HG02759 (cell line): Measurements from ENCODE around the gene EDARADD.
A peak's percentile ranks its signal among the peaks of the same experiment; 100 is the strongest.

Experiments used
- ATAC-seq: cut with Tn5 transposase; IDR thresholded peaks from one replicate; pipeline ENCODE4 v1.9.1; 2021; ENCODE audit warnings: mild to moderate bottlenecking, moderate library complexity; ENCODE audit not compliant: unreplicated experiment

EDARADD gene

DNA sequence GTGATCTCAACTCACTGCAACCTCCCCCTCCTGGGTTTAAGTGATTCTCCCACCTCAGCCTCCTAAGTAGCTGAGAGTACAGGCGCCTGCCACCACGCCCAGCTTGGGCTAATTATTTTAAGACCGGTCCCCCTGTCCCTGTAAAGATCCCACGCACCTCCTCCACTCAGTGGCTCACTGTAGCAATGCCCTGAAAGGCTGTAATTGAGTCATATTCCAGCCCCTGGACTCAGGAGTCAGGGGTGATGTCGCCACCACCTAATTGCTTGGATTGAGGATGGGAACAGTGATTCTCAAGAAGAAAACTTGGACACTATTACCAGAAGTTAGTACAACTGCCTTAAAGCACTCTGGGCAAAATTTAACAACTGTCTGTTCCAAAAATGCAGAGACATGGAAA lies 3.1 kb upstream of the EDARADD start:
- ATAC-seq, result no peak

DNA sequence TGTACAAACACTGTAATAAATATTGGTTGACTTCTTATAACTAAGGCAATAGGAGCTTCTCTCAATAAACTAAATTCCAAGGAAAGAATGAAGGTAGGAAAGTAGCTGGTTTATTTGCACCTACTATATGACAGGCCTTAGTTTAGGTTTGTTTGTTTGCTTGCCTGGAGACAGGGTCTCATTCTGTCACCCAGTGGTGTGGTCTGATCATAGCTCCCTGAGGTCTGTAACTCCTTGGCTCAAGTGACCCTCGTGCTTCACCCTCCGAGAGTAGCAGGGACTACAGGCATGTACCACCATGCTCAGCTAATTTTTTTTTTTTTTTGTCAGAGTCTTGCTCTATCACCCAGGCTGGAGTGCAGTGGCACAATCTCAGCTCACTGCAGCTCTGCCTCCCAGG lies 1.9 kb upstream of the EDARADD start:
- no peak for ATAC-seq

DNA sequence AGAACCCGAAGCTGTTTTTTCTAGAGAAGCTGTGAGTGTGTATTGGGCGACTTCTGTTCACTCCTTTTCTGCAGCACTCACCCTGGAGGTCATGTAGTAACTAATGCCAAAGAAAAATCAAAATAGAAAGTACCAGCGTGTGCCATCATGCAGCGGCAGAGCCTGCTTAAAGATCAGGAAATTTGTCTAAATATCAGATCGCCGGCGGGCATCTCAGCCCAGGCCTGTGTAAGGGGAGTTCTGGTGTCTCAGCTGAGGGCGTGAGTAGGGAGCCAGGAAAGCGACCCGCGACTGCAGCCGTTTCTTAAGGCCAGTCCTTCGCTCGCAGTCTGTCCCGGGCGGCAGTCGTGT lies 768 bp downstream of the EDARADD start:
- ATAC-seq, result peak; percentile 24

DNA sequence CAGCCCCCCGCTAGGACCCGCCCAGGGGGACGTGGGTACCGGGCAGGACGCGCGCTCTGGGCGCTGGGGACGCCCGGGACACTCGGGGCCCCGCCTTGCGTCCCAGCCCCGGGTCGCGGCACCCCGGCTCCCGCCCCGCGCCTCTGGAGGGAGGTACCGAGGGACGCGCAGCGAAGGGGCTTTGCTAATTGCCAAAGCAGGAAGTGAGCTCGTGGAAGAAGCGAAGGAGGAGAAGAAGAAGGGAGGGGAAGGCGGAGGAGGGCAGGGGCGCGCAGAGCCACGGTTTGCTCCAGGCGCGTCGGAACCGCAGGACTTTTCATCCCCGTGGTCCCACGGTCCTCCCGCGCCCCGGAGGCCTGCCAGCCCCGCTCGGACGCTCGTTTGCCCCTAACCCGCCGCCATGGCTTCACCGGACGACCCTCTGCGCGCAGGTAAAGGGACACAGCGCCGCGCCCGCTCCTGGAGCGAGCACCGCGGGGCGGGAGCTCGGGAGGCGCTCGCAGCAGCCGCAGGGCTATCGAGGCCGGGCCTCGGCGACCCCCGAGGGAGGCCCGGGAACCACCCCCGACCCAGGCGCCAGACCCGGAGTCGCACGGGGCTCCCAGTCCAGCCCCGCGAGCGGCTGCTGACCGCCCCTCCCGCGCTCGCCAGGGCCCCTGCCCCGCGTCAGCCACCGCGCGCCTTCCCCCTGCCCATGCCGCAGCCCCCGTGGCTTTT lies 1.3 kb downstream of the EDARADD start:
- ATAC-seq, result peak; percentile 82

DNA sequence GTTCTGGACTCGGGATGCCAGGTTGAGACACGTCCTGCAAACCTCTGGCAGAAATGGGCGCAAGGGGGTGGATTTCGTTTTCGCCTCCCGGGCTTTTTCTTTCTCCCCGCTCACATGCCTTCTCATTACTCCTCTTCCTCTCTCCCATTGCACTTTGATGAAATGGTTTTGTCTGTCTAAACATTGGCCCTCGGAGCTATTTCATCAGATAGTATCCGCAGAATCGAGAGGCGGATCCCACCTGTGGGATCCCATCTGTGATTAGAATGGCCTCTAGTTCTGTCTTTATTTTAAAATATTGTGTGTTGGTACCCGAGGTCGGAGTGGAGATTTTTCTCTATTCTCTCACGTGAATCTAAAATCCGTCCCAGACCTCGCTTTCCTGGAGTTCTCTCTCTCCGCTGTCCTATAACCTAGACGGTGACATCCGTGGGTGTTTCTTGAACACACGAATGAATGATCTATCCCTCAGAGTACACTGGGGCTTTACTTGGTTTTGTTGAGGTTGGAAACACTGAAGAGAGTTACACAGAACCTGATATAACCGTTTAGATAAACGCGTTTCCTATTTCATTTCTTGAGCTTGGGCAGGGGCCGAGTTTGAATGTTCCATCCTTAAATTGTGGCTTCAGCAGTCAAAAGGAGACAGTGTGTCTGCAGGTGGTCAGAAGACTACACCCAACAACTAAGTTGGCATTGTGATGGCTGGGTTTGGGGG lies 2.0 kb downstream of the EDARADD start:
- ATAC-seq, result no peak

DNA sequence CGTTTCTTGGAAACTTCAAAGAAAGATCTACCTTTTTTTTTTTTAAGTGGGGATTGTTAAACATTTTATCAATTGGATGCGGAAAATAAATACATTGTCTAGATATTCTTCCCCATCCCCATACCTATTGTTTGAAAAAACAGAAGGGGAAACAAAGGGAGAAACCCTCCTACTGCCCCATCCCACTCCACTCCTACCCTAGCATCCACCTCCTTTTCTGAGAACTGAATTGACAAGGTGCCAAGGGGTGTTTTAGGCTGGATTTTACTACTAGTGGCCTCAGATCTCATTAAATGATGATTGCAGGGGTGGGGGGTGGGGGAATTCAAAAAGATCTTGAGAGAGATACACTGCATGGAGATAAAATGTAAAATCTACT lies 2.6 kb downstream of the EDARADD start:
- ATAC-seq, result no peak

DNA sequence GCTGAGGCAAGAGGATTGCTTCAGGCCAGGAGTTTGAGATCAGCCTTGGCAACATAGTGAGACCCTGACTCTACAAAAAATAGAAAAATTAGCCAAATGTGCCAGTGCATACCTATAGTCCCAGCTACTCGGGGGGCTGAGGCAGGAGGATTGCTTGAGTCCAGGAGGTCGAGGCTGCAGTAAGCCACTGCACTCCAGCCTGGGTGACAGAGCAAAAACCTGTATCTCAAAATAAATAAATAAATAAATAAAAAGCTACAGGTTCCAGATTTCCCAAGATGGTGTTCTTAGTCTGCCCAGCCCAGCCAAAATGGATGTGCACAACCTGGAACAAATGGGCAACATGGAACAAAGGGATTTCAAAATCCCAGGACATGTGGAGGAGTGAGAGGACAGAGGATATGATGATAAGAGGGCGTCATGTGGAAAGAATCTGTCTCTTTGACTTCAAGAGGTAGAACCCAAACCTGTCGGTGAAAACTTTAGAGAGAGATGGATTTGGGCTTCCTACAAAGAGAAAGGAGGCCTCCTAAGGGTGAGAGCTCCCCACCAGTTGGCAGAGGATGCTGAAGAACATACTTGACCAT lies 3.2 kb downstream of the EDARADD start:
- ATAC-seq, result no peak

DNA sequence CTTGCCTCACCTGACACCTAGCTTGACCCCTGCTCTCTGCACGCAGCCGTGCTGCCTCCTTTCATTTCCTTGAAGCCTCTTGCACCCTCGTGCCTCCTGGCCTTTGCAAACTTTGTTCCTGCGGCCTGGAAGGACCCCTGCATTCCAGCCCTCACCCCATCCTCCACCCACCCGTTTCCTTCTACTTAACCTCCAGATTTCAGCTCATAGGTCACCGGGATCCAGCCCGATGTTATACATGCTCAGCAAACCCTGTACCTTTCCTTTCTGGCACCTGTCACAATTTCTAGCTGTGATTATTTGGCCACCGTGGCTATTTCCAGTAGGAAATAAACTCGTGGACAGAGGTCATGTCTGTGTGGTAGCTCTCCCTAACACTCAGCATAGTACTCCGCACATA lies 4.5 kb downstream of the EDARADD start:
- ATAC-seq, result no peak

DNA sequence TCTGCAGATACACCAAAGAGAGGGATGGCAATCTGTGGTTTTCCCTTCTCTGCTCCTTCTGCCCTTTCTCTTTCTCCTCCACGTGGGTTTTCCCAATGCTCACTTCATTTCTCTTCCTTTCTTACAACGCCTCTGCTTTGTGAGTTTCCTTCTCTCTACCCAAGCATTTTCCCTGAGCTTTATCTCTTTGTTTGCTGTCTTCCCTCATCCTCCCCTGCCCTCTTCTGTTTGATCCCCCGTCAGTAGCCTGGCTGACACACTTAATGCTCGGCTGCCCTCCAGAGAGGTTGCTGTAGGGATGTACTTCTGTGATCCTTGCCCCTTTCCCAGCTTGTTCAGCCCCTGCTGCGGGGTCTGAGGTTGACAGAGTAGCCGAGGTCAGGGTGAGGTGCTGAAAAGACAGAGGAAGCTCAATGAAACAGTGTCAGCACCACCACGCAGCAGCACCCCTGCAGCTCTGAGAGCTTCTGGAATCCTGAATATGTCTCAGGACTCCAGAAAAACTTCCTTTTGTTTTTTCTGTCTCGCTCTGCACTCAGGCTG lies 6.0 kb downstream of the EDARADD start:
- no peak for ATAC-seq

DNA sequence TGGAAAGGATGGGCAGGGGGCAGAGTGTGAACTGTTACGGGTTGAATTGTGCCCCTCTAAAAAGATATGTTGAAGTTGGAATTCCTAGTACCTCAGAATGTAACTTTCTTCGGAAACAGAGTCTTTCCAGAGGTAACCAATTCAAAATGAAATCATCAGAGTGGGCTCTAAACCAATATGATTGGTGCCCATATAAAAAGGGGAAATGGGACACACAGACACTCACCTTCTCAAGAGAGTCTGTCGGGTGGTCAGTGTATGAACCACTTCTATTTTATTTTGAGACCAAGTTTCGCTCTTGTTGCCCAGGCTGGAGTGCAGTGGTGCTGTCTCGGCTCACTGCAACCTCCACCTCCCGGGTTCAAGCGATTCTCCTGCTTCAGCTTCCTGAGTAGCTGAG lies 7.6 kb downstream of the EDARADD start:
- ATAC-seq, result no peak

DNA sequence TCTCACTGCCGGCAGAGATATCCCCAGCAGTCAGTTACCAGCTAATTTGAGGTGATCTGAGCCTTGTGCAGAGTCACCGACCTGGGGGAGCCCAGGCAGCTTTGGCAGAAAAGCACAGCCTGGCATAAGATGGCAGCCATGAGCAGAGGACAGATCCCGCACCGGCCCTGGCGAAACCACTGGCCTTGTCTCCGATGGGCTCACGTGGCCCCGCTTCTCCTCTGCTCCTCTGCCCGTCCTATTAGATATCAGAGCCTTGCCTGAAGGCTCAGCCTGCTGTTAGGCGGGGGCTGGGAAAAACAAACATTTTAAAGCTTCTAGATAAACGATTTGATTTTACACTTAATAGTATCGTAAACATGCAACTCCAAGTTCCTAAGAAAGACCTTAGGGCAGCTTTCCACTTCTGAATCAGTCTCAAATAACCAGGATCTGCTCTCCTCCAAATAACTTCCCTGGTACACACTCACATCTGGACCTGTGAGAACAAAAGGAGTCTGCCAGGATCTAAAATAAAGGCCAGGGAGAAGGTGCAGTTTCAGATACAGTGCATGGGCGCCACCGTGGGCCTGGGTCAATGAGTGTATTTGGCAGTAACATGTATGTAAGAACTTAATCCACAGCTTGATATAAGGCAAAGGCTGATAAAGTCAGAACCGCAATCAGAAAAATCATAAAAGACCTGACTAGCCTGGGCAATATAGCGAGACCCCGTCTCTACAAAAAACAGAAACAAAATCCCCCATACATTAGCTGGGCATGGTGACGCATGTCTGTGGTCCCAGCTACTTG lies 10.0 kb downstream of the EDARADD start:
- ATAC-seq, result no peak

DNA sequence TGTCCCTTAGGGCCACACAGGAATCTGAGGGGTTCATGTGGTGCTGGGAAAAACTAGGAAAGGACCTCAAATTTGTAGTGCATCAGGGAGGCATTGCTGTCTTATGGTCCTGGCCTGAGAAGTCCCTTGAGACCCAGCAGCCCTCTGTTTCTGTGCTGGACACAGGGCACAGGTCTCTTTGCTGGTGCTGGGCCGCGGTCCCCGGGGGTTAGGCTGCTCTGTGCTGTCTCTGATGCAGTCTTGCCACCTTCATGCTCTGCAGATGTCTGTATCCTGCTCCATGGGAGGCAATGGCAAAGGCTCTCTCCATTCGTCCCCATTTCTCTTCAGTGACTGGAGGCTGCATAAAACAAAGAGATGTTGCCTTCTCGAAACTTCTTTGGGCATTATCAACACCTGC lies 13.0 kb downstream of the EDARADD start:
- ATAC-seq, result no peak

DNA sequence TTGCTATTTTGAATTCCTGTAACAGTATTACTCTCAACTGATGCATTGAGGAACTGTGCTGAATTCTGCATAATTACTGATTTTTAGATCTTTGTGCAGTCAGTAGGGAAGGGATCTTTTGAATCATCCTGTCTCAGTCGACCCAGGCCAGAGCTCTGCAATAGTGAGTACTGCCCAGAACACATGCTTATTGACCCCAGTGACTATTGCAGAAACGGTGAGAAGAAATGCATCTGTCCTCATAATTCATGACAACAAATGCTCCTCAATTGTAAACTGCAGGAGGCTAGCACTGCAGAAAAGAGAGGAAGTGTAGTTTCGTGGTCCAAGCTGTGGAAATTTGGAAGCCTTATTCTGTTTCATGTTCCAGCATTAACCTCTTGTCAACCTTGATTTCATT lies 19.6 kb downstream of the EDARADD start:
- ATAC-seq, result no peak

DNA sequence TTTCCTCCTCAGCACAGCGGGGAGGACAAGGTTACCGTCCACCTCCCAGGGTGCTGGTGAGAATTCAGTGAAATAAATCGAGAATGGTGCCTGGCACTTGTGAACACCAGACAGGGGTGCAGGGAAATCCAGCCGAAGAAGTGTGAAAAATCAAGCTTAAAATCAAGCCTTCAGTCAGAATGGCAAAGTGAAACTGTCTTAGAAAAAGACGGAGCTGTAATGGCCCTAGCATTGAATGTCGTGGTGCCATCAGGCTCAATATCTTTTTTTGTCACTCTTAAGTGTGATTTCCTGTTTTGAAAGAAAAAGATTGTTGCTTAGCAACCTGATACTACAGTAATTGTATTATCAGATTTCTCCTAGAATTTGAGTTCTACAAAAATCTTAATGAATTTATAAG lies 22.1 kb downstream of the EDARADD start:
- ATAC-seq, result no peak

DNA sequence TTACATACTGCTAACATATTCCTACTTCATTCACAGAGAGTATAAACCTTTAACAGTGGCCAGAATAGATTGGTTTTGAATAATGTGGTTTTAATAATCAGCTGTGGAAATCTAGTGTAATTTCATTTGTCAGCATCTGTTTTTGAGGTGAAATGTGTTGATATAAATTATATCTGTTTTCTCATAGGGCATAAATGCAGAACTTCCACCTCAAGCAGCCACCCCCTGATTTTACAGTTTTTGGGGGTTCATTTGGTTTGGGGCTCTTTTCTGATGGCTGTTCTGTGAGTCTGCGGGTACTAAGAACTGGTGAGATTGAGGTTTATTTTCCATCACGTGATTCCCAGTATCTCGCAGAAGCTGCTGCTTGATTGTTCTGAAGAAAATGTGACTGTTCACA lies 23.2 kb downstream of the EDARADD start:
- no peak for ATAC-seq

DNA sequence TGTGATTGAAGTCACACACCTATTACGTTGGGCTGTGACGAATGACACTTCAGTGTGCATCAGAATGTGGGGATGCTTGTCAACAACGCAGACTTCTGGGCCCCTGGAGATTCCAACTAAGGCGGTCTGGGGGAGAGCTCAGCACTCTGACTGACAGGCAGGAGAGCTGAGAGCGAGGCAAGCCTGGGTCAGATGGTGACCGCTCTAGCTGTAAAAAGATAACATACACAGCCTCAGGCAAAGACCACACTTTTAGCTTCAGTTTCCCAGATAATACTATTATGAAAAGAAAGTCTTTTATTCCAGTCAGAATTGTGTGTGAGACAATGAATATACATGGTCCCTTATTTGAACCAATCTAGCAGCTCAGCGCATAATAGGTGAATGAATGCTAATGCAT lies 25.4 kb downstream of the EDARADD start:
- no peak for ATAC-seq

DNA sequence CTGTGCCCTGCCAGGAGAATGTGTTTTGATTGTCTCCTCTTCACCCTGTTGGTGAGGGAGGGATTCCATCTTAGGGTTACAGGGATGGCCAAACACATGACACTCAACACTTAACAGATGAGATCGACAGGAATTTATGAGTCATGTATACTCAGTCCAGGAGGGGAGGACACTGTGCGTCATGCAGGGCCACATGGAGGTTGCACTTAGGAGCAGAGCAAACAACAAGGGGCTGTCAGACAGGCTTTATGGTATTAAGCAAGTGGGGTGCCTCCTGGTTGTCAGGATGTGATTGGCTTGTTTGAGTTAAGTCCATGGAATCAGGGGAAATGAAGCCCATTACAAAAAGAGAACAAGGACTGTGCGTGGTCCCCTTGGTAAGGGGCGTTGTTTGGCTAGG lies 26.9 kb downstream of the EDARADD start:
- no peak for ATAC-seq

DNA sequence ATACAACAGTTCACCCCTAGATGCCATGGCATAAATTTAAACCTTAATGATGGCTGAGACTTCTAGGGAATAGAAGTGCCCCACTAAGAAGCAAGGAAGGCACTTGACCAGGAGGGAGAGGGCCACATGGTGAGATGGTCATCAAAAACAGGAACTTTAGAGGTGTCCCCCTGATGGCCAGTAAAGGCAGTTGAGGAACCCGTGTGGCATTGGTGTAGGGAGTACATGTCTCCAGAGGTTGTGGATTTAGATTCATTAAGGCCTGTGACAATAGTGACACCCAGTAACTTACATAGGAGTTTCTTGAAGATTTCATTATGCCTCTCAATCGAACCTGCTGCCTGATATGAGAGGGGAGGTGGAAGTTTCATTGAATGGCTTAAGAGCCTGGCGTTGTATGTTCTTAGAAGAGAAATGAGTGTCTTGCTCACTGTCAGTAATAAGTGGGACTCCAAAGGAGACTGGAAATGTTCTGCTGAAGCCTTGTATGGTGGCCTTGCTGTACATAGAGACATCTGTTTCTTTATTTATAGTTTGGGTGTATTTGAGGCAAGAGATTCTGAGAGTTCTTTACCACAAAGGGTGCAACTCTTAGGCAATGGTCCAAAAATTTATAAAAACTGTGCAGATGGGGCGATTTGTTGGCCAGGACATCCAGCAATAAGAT lies 27.9 kb downstream of the EDARADD start:
- ATAC-seq, result no peak

DNA sequence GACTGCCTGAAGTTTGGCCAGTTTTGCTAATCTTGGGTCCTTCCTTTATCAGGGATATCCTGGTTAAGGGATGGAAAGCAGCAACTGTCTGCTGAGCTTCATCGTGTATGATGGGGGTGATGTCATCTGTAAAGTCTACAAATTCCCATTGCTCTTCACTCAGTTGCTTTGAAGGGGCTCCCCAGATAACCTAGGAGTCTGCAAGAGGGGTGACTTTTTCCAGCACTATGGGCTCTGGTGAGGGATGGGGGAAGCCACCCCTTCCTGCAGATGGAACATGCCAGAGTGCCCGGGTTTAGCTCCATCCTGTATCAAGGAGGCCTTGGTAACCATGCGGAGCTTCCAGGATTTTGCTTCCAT lies 28.4 kb downstream of the EDARADD start:
- ATAC-seq, result no peak

DNA sequence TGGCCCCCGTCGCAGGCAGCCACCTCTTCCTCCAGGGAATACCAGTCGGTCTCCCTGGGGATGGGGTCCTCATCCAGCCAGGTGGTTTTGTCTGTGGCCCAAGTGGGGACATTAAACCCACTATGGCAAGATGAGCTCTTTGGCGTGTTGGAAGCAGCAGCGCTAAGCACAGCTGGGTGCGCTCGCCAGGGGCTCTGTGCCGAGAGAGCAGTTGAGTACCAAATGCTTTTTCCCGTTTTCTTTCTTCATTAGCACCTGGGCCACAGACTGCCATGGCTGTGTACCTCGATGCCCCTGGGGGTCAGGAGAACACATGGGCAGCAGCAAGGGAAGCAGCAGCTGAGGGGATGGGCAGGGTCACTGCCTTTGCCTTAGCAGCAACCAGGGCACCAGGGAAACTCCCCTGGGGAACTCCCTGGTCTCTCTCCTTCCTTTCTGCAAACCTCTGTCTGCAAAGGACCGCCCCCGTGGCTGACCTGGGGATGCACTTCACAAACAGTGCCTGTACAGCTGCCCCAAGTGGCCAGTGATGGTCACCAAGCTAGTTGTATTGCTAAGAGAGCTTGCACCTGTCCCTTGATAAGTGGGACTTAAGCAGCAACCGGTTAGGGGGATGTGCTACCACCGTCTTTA lies 31.1 kb downstream of the EDARADD start:
- peak; percentile 94 for ATAC-seq

DNA sequence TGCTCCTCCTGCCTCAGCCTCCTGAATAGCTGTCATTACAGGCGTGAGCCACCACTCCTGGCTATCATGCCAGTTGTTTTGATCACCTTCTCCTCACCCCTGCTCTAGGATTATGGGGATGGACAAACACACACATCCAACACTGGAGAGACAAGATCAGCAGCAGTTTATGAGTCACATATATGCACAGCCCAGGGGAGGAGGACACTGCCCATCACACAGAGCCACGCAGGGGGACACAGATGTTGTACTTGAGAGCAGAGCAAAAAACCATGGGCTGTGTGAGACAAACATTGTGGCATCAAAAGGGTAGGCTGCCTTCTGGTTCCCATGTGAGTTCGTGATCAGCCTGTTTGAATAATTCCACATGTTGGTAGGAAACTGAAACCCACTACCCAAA lies 32.1 kb downstream of the EDARADD start:
- ATAC-seq, result no peak
